HG03354 (cell line): ENCODE measurements around the gene THSD7A.

Experiments used
- ATAC-seq: cut with Tn5 transposase; IDR thresholded peaks from one replicate; pipeline ENCODE4 v1.9.1; 2021; ENCODE audit warnings: mild to moderate bottlenecking; ENCODE audit not compliant: unreplicated experiment, poor library complexity, severe bottlenecking

THSD7A gene

DNA sequence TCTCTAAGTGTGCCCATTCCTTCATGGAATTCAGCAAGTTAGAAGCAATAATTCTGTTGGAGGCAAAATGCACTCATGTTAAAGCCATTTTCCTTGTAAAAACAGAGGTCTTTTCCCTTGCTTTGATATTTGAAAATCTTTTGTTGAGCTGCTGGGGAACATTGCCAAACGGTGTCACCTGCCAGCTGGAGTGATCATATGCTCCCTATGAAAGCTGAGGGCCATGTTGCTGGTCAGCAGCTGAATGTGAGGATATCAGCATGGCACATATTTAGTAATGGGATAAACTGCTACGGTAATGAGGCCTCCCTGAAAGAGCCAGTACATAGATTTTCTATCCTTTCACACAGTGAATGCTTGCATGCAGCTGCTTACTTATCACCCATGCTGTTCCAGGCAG is 224.3 kb downstream of the THSD7A start:
- no peak for ATAC-seq

GRCh38 chr7:11605749-11606148 is 226.2 kb downstream of the THSD7A start:
- ATAC-seq: no peak

- ATAC-seq: no peak
These were observed 227.5 kb downstream of the THSD7A start for GRCh38 chr7:11604505-11604904.

DNA sequence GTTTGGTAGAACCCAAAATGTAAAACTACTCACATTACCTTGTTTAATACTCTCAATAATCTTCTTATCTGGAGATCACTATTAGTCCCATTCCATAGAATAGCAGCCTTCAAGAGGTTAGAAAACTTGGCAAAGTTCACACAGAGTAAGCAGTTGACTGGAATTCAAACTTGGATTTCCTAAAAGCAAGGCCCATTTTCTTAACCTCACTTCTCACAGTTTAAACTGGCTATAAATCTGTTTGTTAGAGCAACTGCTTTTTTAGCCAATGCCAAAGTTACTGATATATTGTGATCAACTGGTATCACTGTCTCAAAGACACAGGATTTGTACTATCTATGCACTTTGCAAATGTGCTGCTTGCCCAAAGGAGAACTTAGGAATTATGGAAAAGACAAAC is 230.2 kb downstream of the THSD7A start:
- no peak for ATAC-seq

- no peak for ATAC-seq
These were observed 238.7 kb downstream of the THSD7A start for GRCh38 chr7:11593322-11593721.

GRCh38 chr7:11592699-11593098 is 239.3 kb downstream of the THSD7A start:
- ATAC-seq: no peak

DNA sequence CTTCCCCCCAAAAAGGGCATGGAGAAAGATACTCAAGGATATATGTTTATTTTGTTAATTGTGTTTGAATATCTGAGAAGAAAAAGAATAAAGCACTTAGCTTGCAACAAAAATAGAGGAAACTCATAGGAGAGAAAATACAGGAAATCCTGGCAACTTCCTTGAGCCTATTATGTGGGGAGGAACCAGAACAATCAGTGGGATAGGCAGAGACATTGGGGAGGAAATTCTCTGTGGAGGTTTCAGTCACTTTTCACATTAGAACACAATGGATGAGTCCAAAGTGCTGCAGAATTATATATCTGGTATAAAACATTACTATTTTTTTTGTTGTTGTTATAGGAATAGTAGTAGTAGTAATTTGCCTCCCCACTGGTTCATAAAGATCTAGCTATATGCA is 240.1 kb downstream of the THSD7A start:
- ATAC-seq: no peak

DNA sequence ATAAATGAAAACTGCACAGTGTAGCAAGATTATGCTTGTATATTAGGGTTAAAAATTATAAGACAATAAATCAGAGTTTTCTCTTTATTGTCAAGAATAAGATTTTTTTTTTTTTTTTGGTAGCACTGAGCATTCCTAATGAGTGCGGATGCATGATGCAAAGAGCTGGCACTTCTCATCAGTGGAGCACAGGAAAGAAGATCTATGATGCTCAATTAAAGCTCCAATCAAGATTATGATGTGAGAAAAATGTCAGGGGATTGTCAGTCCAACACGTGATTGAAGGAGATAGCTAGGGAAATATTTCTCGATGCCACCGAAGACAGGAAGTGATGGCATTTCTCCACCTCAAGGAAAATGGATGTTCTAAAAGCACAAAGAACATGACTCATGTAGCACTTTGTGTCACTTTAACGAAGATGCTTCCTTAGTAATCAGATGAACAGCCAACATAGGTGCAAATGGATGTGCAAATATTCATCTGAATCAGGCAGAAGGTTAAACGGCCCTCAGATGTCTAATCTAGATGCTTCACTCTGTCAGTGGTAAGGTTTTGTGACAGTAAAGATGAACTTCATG is 240.9 kb downstream of the THSD7A start:
- ATAC-seq: no peak

DNA sequence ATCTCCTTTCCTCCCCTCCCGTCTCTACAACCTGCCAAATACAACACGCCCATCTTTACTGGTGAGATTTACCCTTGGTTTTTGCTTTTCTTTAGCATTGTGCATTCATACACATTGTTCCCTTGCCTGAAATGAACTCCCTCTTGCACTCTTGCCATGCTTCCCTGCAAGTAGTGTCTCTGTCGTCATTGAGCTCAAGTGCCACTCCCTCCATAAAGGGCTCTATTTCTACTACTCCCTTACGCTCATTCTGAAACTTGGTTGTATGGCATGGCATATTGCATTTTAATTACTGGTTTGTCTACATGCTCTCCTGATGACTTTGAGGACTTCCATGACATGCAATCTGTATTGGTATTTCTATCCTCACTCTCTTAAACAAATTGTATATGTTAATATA is 242.7 kb downstream of the THSD7A start:
- ATAC-seq: no peak

- no peak for ATAC-seq
These were observed 244.2 kb downstream of the THSD7A start for GRCh38 chr7:11587814-11588213.

DNA sequence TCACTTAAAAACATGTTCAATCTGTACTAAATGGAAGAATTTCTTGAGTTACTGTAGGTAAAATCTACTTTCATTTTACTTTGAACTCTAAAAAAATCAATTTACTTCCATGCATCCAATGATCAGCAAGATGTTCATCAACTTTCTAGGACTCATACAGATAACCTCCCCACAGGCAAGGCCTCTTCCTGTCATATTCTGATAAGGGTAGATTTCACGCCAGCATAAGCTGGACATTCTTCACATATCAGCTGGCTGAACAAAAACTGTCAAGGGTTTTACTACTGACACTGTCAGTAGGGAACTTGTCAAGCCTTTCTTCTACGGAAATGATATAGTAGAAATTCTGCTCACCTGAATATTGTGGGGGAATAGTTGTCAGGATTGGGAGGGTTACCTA is 244.9 kb downstream of the THSD7A start:
- ATAC-seq: no peak

GRCh38 chr7:11584406-11585031 is 247.5 kb downstream of the THSD7A start:
- no peak for ATAC-seq

DNA sequence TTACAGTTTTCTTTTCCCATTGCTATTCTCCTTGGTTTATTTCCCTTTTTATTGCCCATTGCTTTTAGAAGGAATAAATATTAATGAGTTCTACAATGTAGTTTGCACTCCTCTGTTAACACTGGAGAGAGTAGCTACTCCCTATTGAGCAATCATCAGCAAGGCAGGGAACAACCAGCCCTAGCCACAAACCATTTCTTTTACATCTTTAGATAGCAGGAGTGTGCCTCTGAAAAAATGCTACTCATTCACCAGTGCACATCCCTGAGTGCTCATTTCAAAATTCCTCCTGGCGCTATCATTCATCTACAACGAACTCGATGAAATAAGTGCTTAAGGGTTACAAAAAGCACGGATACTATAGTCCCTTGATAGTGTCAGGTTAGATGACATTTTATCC is 252.9 kb downstream of the THSD7A start:
- no peak for ATAC-seq

- ATAC-seq: no peak
These were observed 255.7 kb downstream of the THSD7A start for GRCh38 chr7:11576310-11576709.

DNA sequence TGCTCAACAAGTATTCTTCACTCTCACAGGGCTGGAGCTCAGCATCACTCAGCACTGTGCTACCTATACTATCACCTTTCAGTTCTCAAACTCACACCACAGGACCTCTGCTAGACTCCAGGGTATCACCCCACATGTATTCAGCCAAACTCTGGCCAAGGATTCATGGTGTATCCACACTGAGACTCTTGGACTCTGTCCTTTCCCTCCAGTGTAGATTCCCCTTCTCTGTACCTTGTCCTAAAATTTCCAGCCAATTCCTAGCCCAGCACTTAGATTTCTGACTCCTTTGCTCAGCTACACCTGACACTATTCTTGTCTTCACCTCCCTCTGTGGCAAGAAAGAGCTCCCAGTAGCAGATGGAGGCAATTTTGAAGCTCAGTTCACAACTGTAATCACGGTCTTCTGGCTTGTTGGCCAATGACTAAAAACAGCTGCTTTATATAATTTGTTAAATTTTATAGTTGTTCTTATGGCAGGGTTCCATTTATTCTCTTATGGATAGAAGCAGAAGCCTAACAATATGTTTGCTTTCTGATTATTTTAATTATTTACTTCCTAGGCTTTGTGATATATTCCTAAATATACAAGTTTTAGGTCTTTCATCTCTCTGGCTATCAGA is 258.8 kb downstream of the THSD7A start:
- ATAC-seq: no peak

DNA sequence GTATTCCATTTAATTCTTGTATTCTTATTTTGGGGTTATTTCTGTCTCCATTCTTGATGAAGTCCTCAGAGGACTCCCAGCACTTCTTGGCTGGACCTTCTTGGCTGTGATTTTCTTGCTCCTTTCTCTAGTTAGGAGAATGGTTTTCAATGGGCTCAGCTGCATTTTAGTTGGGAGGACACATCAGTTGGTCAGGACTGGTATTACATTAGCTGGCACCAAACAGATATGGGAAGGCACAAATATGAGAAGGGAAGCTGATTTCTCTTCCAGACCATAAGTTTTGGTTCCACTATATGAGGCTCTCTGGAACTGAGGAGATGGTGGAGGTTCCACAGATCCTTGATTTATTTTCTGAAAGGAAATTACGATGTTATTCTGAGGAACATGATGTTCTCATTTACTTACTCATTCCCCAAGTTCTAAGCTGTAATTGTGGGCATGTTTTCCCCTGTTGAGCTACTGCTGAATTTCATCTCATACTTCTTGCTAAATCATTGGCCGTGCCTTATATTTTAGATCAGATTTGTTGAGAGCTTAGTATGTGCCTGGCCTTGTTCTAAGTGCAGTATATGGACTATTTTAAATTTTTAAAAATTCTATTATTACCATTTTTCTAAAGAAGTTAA is 261.0 kb downstream of the THSD7A start:
- no peak for ATAC-seq

DNA sequence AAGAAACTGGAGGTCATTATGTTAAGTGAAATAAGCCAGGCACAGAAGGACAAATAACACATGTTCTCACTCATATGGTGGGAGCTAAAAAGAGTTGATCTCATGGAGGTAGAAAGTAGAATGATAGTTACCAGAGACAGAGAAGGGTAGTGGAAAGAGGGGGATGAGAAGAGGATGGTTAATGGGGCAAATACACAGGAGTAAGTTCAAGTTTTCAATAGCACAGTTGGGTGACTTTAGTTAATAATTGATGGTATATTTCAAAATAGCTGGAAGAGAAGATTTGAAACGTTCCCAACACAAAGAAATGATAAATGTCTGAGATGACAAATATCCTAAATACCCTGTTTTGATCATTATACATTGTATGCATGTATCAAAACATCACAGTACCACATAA is 261.8 kb downstream of the THSD7A start:
- ATAC-seq: no peak

DNA sequence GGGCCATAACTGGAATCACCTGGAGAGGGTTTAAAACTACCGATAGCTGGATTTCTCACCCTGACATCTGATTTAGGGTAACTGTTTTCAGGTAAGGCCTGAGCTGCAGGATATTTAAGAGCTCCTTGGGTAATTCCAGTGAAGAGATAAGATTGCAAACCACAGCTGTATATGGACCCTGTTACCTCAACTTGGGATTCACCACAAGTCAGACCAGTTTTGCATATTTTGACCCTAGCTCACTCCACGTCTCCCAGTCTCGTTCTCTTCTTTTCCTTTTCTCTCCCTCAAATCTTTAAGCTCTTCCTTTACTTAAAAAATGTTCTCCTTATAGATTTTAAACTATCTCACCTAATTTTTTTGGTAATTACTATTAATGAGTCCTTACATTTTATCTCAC is 264.4 kb downstream of the THSD7A start:
- no peak for ATAC-seq

DNA sequence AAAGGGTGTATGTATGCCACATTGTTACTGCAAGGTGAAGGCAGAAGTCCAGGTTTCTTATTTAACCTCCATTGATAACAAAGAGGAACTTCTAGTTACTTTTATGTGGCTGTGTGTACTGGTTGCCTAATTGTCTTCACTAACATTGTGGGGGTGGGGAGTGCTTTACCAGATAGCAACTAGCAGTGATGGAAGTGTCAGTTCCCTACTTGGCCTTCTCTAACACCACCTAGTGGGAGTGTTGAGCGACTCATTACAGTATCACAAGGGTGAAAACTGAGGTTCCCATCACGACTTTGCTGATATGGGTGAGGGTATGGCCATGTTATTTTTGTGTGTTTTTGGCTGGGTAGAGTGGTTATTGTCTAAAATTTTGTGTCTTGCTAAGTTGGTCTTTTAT is 274.4 kb downstream of the THSD7A start:
- ATAC-seq: peak; percentile 84

DNA sequence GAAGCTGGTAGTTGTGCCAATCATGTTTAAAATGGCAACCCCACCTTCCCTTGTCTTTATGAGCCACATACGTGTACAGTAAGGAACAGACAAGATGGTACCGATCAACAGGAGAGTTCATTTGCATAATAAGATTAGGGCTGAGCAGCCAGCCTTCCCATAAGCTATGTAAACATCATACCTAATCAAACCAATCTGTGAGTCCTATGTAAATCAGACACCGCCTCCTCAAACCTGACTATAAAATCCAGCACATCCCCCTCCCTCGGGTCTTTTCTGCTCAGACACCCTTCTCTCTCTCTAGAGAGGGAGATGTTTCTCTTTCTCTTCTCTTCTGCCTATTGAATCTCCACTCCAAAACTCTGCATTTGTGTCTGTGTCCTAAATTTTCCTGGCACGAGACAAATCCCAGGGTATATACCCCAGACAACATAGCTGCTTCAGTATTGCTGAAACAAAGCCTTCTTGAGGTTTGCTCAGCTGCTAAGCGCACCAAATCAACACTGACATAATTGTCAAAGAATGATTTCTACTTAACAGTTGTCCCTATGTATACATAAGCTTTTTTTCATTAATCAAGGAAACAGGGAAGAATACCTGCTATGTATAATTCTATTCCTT is 279.2 kb downstream of the THSD7A start:
- no peak for ATAC-seq

DNA sequence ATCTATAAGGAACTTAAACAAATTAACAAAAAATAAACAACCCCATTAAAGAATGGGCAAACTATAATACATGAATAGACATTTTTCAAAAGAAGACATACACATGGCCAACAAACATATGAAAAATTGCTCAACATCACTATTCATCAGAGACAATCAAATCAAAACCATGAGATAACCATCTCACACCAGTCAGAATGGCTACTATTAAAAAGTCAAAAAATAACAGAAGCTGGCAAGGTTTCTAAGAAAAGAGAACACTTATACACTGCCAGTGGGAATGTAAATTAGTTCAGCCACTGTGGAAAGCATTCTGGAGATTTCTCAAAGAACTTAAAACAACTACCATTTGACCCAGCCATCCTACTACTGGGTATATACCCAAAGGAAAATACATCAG is 280.5 kb downstream of the THSD7A start:
- ATAC-seq: no peak
